Left lobe of liver (tissue), 2 donors: ENCODE results near the gene HAPLN2. TPM values are rescaled to one million over a fixed set of nuclear protein-coding genes. Genes with fewer than 3 reads are reported as not detected.

Source experiments
- ATAC-seq: fragments of 200-7000 bp; cut with Tn5 transposase; one replicate; pipeline ENCODE4 v1.9.1; 2020; ENCODE audit warnings: mild to moderate bottlenecking, moderate library complexity
- DNase-seq: peaks from one replicate; pipeline ENCODE4 v3.0.0-alpha.2; 2020; ENCODE audit warnings: low spot score
- total RNA-seq: library from RNA; stranded (reverse); gene quantifications from one replicate; pipeline ENCODE4 v1.2.1, GENCODE V29; 2021
- donor health status: DM: no; HTN: no; CAD: no; lungs with moderate emphysema.
- donor health status: DM: no; HTN: yes; CAD: no.

HAPLN2 gene
- total RNA-seq, 1 donor from 2014 or later: not detected

- DNase-seq: no peak
- no peak for ATAC-seq
Observed at GRCh38 chr1:156643778-156644092, 24.5 kb downstream of the HAPLN2 start.

DNA sequence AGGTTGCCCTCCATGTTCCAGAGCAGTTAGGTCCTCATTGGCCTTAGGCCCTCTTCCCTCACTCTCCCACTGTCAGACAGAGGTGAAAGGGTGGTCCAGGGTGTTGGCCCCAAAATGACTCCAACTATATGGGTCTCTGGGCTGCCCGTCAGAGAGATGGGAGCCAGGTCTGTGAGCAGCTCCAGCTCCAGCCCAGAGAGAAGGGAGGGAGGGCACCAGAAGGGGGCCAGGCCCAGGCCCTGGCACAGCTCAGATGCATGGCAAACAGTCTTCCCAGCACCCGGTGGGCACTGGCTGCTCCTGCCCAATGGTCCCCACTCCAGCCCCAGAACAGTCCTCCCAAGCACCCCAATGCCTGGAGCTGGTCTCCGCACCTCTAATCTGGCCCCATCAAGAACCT lies 24.9 kb downstream of the HAPLN2 start:
- ATAC-seq (no peak), DNase-seq (no peak)

GRCh38 chr1:156644640-156645039 lies 25.4 kb downstream of the HAPLN2 start:
- DNase-seq: no peak
- no peak for ATAC-seq

- no peak for ATAC-seq
- DNase-seq: no peak
Observed at GRCh38 chr1:156645056-156645455, 25.8 kb downstream of the HAPLN2 start.

DNA sequence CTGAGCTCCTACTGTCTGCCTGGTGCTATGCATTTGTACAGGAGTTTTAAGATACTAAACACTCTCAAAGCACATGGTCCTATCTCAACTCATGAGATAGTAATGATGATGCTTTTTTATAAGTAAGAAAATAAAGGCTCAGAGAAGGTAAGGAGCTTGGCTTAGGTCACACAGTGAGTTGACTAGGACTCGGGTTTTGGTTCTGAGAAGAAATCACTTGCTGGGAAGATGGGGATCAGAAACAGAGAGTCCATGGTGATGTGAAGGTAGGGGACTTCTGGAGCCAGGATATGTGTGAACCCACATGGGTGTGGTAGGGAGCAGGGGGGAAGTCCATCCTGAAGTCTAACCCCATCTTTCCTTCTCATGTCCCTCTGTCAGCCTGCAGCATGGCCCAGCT lies 26.5 kb downstream of the HAPLN2 start:
- DNase-seq: no peak
- no peak for ATAC-seq

GRCh38 chr1:156646738-156647211 lies 27.6 kb downstream of the HAPLN2 start:
- DNase-seq (no peak), ATAC-seq (no peak)

DNA sequence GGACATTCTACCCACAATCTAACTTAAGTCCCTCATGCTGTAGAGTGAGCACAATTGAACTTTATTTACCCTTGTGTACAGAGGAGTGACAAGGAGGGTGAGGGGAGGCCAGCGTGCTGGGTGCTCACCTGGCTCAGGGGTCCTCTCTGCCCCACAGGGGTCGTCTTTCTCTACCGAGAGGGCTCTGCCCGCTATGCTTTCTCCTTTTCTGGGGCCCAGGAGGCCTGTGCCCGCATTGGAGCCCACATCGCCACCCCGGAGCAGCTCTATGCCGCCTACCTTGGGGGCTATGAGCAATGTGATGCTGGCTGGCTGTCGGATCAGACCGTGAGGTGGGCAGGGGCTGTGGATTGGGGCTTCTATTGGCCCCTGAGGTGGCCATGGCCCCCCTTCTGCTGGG lies 28.1 kb downstream of the HAPLN2 start:
- DNase-seq (no peak), ATAC-seq (no peak)

DNA sequence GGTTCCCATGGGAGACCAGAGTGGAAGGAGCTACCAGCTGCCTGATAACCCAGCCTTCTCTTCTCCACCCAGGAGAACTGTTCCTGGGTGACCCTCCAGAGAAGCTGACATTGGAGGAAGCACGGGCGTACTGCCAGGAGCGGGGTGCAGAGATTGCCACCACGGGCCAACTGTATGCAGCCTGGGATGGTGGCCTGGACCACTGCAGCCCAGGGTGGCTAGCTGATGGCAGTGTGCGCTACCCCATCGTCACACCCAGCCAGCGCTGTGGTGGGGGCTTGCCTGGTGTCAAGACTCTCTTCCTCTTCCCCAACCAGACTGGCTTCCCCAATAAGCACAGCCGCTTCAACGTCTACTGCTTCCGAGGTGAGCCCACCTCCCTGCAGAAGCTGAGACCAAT lies 29.3 kb downstream of the HAPLN2 start:
- DNase-seq (no peak), ATAC-seq (no peak)

DNA sequence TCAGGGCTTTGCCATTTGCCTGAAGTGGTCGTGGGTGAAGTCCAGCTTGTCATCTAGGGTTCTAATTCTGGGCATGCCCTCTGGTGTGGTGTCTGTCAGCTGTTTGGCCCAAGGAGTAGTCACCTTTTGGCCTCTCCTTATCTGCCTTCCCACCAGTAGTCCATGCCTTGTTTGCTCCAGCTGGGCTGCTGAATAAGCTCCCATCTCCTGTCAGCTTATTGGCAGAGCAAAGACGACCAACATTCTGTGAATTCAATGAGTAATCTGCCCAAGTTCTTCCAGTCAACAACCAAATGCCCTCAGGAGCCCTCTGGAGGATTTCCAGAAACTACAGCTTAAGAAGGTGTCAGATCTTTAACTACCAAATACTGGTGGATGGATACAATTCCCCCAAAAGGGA lies 29.7 kb downstream of the HAPLN2 start:
- DNase-seq: no peak

DNA sequence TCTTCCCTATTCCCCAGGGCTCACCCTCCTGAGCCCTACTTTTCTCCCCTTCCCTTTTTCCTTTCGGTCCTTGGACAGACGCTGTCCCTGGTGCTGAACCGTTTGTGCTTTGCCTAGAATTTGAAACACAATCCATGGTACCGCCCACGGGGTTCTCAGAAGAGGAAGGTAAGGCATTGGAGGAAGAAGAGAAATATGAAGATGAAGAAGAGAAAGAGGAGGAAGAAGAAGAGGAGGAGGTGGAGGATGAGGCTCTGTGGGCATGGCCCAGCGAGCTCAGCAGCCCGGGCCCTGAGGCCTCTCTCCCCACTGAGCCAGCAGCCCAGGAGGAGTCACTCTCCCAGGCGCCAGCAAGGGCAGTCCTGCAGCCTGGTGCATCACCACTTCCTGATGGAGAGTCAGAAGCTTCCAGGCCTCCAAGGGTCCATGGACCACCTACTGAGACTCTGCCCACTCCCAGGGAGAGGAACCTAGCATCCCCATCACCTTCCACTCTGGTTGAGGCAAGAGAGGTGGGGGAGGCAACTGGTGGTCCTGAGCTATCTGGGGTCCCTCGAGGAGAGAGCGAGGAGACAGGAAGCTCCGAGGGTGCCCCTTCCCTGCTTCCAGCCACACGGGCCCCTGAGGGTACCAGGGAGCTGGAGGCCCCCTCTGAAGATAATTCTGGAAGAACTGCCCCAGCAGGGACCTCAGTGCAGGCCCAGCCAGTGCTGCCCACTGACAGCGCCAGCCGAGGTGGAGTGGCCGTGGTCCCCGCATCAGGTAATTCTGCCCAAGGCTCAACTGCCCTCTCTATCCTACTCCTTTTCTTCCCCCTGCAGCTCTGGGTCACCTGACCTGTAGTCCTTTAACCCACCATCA lies 33.1 kb downstream of the HAPLN2 start:
- peak; percentile 66 for ATAC-seq
- no peak for DNase-seq

More for the DNA sequence above, 29.7 kb downstream of the HAPLN2 start:
- no peak for ATAC-seq

- ATAC-seq (no peak), DNase-seq (no peak)
Observed at GRCh38 chr1:156652992-156653355, 33.8 kb downstream of the HAPLN2 start.

DNA sequence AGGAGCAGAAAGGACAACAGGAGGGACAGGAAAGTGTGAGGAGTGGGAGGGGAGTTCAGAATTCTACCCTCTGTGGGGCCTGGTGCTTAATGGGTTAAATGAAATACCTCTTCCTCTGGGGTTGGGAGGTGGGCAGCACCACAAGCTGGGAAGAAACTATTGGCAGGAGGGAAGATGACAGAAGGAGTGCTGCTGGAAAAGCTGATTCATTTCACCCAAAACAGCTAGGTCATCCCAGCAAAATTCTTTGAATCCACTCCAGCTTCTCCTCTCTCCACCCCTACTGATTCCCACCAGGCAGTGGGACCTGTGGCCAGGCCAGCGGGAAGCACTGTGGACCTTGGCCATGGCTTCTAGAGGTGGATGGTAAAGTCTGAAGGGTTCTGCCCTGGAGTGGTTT lies 35.5 kb downstream of the HAPLN2 start:
- no peak for DNase-seq
- no peak for ATAC-seq

- no peak for DNase-seq
- no peak for ATAC-seq
Observed at GRCh38 chr1:156655151-156655903, 36.1 kb downstream of the HAPLN2 start.

DNA sequence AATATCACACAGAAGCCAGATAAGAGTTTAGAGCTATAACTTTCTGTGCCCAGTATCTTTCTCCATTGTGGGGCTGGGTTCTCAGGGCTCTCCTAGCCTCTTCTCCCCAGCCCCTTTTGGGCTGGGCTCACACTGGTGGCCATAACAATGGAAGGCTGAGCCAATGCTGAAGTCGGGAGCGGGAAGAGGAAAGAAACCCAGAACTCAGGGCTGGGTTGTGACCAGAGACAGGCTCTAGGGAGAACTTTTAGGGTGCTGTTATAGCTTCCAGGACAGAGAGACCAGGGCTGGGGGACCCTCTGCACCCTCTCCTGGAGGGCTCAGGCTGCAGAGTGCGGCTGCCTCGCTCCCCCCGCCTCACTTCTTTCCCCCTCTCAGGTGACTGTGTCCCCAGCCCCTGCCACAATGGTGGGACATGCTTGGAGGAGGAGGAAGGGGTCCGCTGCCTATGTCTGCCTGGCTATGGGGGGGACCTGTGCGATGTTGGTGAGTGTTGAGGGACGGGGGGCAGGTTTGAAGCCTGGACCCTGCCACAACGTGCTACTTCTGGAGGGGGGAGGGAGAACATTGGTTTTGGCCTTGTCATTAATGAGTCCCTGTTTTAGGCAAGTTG lies 36.8 kb downstream of the HAPLN2 start:
- DNase-seq (no peak), ATAC-seq (no peak)

DNA sequence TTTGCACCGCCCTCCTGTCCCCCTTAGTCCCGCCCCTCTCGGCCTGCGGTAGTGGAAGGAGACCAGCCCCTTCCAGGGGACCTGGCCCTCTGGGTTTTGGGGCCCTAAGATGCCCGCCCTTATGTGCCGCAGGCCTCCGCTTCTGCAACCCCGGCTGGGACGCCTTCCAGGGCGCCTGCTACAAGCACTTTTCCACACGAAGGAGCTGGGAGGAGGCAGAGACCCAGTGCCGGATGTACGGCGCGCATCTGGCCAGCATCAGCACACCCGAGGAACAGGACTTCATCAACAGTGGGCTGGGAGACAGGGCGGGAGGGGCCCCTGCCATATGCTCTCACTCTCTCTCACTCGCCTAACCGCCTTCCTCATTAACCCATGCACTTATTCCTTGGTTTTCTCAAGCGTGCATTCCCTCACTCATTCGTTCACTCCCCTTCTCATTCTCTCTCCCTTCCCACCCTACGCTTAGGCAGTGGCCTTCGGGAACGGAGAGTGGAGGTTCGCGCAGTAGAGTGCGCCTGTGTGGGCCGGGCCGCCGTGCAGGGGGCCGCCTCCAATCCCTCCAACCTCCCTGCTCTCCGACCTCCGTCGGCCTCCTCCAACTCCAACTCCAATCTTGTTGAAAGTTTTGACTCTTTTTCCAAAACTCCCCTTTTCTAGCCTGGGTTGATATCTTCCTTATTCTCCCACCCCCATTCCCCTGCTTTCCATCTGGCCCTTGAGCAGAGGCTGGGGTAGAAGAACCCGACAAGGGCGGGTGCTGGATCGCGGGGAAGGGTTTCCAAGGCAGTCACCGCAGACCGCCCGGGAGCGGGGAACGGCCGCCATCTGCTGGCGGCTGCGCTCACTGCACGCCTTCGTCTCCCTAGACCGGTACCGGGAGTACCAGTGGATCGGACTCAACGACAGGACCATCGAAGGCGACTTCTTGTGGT lies 37.9 kb downstream of the HAPLN2 start:
- DNase-seq (peak; percentile 74), ATAC-seq (peak; percentile 77)

DNA sequence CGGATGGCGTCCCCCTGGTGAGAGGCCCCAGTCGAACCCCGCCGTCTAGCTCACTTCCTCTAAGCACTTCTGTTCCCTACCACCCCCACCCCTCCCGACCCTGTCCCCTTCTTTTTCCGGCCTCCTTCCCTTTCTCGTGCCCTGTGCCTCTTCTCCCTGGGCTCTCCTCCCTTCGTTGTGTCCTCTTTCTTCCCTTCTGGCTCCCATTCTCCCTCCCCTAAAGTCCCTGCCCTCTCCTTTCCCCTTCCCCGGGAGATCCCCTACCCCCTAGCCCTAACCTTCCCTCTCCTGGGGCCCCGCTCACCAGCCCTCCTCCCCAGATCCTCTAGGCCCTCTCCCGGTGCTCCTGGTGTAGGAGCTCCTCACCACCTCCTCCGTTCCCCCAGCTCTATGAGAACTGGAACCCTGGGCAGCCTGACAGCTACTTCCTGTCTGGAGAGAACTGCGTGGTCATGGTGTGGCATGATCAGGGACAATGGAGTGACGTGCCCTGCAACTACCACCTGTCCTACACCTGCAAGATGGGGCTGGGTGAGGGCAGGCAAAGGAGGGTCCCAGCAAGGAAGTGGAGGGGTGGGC lies 38.6 kb downstream of the HAPLN2 start:
- DNase-seq: no peak

DNA sequence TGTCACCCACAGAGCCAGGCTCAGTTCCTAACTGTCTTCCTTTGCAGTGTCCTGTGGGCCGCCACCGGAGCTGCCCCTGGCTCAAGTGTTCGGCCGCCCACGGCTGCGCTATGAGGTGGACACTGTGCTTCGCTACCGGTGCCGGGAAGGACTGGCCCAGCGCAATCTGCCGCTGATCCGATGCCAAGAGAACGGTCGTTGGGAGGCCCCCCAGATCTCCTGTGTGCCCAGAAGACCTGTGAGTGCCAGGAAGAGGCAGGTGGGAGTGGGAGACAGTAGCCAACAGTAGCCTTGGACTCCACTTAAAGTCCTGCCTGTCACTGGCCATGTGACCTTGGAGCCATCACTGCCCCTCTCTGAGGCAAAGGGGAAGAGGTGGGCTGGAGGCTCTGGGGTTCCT lies 39.3 kb downstream of the HAPLN2 start:
- DNase-seq (no peak), ATAC-seq (no peak)

More for the DNA sequence above, 38.6 kb downstream of the HAPLN2 start:
- ATAC-seq: no peak

DNA sequence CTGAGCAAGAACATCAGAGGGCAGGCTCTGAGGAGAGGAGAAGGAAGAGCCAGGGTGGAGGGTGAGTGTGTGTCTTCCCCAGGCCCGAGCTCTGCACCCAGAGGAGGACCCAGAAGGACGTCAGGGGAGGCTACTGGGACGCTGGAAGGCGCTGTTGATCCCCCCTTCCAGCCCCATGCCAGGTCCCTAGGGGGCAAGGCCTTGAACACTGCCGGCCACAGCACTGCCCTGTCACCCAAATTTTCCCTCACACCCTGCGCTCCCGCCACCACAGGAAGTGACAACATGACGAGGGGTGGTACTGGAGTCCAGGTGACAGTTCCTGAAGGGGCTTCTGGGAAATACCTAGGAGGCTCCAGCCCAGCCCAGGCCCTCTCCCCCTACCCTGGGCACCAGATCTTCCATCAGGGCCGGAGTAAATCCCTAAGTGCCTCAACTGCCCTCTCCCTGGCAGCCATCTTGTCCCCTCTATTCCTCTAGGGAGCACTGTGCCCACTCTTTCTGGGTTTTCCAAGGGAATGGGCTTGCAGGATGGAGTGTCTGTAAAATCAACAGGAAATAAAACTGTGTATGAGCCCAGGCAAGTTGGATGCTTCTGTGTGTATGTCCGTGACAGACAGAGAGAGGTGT lies 39.8 kb downstream of the HAPLN2 start:
- DNase-seq: no peak
- no peak for ATAC-seq

DNA sequence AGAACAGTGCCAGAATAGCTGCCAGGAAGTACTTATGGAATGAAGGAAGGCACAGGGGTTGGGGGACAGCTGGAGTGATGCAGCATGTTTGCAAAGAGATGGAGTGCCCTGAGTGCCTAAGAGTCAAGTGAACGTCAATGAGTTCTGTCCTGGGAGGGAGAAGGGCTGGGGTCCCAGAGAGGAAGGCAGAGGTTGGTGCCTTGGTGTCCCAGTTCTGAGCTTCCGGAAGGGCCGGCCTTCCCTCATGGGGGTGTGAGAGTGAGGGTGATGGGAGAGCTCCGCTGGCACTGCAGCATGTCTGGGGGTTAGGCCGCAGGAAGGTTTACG lies 40.4 kb downstream of the HAPLN2 start:
- ATAC-seq (no peak), DNase-seq (no peak)
